ENCODE results near the gene ARFRP1. TPM values are rescaled to one million over a fixed set of nuclear protein-coding genes. Genes with fewer than 3 reads are reported as not detected.

The ARFRP1 gene
- total and polyA plus RNA-seq, 2 of the 13 experiments (the other 11 are each of a cell fraction or from before 2014, with no cell fraction given) = 32.0 to 51.1 TPM

- H4K20me1 ChIP-seq (ENCODE audit: insufficient read depth, low read length) = peaks cover 12% of the 10 kb centered on the region; the same call in 1 of the 2 replicates
- H3K36me3 ChIP-seq (replicated peaks in 1 of 2; ENCODE audit: control insufficient read depth in 1 of 2, insufficient read depth in 2 of 2, low read length in 2 of 2) = peaks cover 17 to 32% of the 10 kb centered on the region in 2 experiments
- 0 out of 2 replicates have a peak, but pooled peaks have one; percentile 6 for TF ChIP-seq ZNF768 (CRISPR knock-in tag; IDR thresholded peaks at IDR 0.05)
- TF ChIP-seq SKIL (CRISPR knock-in tag; IDR thresholded peaks at IDR 0.05; ENCODE audit: borderline replicate concordance) = no peak
- no peak for TF ChIP-seq TERF1 (CRISPR knock-in tag; IDR thresholded peaks at IDR 0.05)
- peak; percentile 27; the same call in 1 of the 2 replicates for TF ChIP-seq PITX1 (CRISPR knock-in tag; IDR thresholded peaks at IDR 0.05)
- TF ChIP-seq AGO1 (IDR thresholded peaks at IDR 0.05; ENCODE audit: low read depth, low read length, poor library complexity, severe bottlenecking) = peak; percentile 54
- TF ChIP-seq ZNF333 (CRISPR knock-in tag; IDR thresholded peaks at IDR 0.05; ENCODE audit: borderline replicate concordance) = 0 out of 2 replicates have a peak, but pooled peaks have one; percentile 31
- TF ChIP-seq NFKB2 (CRISPR knock-in tag; IDR thresholded peaks at IDR 0.05; ENCODE audit: borderline replicate concordance) = 0 out of 2 replicates have a peak, but pooled peaks have one; percentile 43
- TF ChIP-seq DNMT1 (CRISPR knock-in tag; IDR thresholded peaks at IDR 0.05) = 0 out of 2 replicates have a peak, but pooled peaks have one; percentile 74
- peak; percentile 70; the same call in 1 of the 2 replicates for TF ChIP-seq ZNF326 (CRISPR knock-in tag; IDR thresholded peaks at IDR 0.05; ENCODE audit: borderline replicate concordance)
- TF ChIP-seq POLR2A (IDR thresholded peaks at IDR 0.05; ENCODE audit: insufficient read depth in 1 of 2, low read depth in 2 of 2, low read length in 2 of 2) = peak in 1 of 2 experiments; percentile 54; a peak in 2 of 4 replicates
- TF ChIP-seq ZNF143 (CRISPR knock-in tag; IDR thresholded peaks at IDR 0.05) = peak; percentile 10; the same call in 1 of the 2 replicates
- 0 out of 2 replicates have a peak, but pooled peaks have one; percentile 5 for TF ChIP-seq MYC (CRISPR knock-in tag; IDR thresholded peaks at IDR 0.05; ENCODE audit: borderline replicate concordance)
- TF ChIP-seq EED (CRISPR knock-in tag; IDR thresholded peaks at IDR 0.05) = 0 out of 2 replicates have a peak, but pooled peaks have one; percentile 34
- 0 out of 2 replicates have a peak, but pooled peaks have one; percentile 12 for TF ChIP-seq POLR2AphosphoS5 (IDR thresholded peaks at IDR 0.05; ENCODE audit: low read depth, low read length)
- peak; percentile 65 for TF ChIP-seq RBM22 (optimal IDR thresholded peaks at IDR 0.05; ENCODE audit: low read length)
- no peak for TF ChIP-seq SRF (IDR thresholded peaks at IDR 0.05; ENCODE audit: low read depth, low read length)
- TF ChIP-seq AGO2 (optimal IDR thresholded peaks at IDR 0.05; ENCODE audit: low read depth, low read length) = peak; percentile 95
- TF ChIP-seq ZNF788 (CRISPR knock-in tag; IDR thresholded peaks at IDR 0.05; ENCODE audit: borderline replicate concordance) = peak; percentile 40; the same call in 1 of the 2 replicates
- no peak for TF ChIP-seq POLR2AphosphoS2 (IDR thresholded peaks at IDR 0.05; ENCODE audit: low read depth, low read length)
- TF ChIP-seq POLR2G (IDR thresholded peaks at IDR 0.05; ENCODE audit: low read depth, low read length) = 0 out of 2 replicates have a peak, but pooled peaks have one; percentile 30
- no peak for TF ChIP-seq SMARCC2 (IDR thresholded peaks at IDR 0.05)
- H3K4me1 ChIP-seq (ENCODE audit: insufficient read depth, low read length) = peaks cover 19% of the 10 kb centered on the region
- ATAC-seq (no peak), DNase-seq (ENCODE audit: low spot score) (no peak), FAIRE-seq (no peak)
- no peak overlapping the region for H3K4me3 ChIP-seq (replicated peaks in 1 of 3; ENCODE audit: insufficient read depth in 1 of 3, low read depth in 2 of 3, low read length in 3 of 3)
- no peak overlapping the region for H3K4me2 ChIP-seq (ENCODE audit: low read depth, low read length)
- H3K27ac ChIP-seq (ENCODE audit: extremely low read length, insufficient read depth, low read length) = no peak overlapping the region
- intact Hi-C loops (cut with micrococcal nuclease; ENCODE audit: unreplicated experiment) (no loop called here), in situ Hi-C loops (cut with HindIII; ENCODE audit: extremely low pct_ligation_motif_present, low pct_unique_long_range_greater_than_20kb) (loop anchor here (10.0 kb wide), 1 partner anchor 83 kb away; no protein-coding TSS in a partner anchor)
- no peak overlapping the region for H2AFZ ChIP-seq (ENCODE audit: low read length)
- H3K79me2 ChIP-seq (ENCODE audit: insufficient read depth, low read length) = peaks cover 18% of the 10 kb centered on the region
- BruUV-seq (replicated peaks) = no TSS peak
- POLR2A ChIA-PET = interaction anchor here (0.8 to 12.4 kb wide), 4 partner anchors 34 to 164 kb away, joined by 4 to 190 read pairs (median 8); partner anchors contain the start of genes LIME1, SLC2A4RG and TPD52L2
- WGBS (ENCODE audit: low lambda C conversion rate) = 95% methylated on average over 16 of the region's 16 CpGs
- CTCF ChIA-PET (ENCODE audit: low intra/inter-chr PET ratio, low total read pairs) = no interaction called here
- H3K9me3 ChIP-seq (ENCODE audit: low read length) = no peaks in the 10 kb centered on the region
- no peaks in the 10 kb centered on the region; a peak in 1 of 5 replicates for H3K27me3 ChIP-seq (ENCODE audit: control insufficient read depth in 1 of 2, insufficient read depth in 2 of 2, low read length in 2 of 2)
- no peak overlapping the region for H3K9ac ChIP-seq (ENCODE audit: insufficient read depth, low read depth, low read length)
Observed at GRCh38 chr20:63702036-63702665, 5.6 kb downstream of the ARFRP1 start.
